B cell (primary cell): ENCODE data around the gene HHAT. TPM values are rescaled to one million over a fixed set of nuclear protein-coding genes. Genes with fewer than 3 reads are reported as not detected.

Source experiments
- ATAC-seq: fragments of 200-7000 bp; cut with Tn5 transposase; one replicate; pipeline ENCODE4 v1.10.0; 2021; ENCODE audit warnings: low read depth, mild to moderate bottlenecking, moderate number of reproducible peaks, moderate library complexity
- CTCF ChIA-PET: fragments of 350-600 bp; sonication (Branson Sonifier 250); formaldehyde crosslinking; loops from one replicate; lab custom pipeline; 2021; ENCODE audit warnings: antibody characterized with exemption, inconsistent platforms; lab: Charles Lee
- POLR2A ChIA-PET: fragments of 350-600 bp; sonication (Branson Sonifier 250); formaldehyde crosslinking; loops from one replicate; lab custom pipeline; 2021; ENCODE audit warnings: antibody characterized with exemption; lab: Charles Lee
- DNase-seq: peaks from one replicate; pipeline ENCODE4 v3.0.0; 2013
- H2AFZ ChIP-seq: 2 replicates; pipeline ENCODE4 v1.6.1; 2012; ENCODE audit warnings: mild to moderate bottlenecking, low read depth, low read length; ENCODE audit not compliant: insufficient read depth, poor library complexity, severe bottlenecking
- H3K27ac ChIP-seq, 2 donors: 1 replicate in 1 of 2; 2 replicates in 1 of 2; pipeline ENCODE4 v1.5.1; 2012 to 2013; ENCODE audit warnings: low read length in 2 of 2, mild to moderate bottlenecking in 2 of 2, moderate library complexity in 1 of 2
- H3K27me3 ChIP-seq, 4 experiments: fragments of 200-600 bp in 1 of 4; sonication (generic) in 1 of 4; replicated peaks in 1 of 4; 1 replicate in 2 of 4; 2 replicates in 2 of 4; pipeline versions ENCODE4 v1.6.1 to v1.7.0; 2013 to 2016; ENCODE audit warnings: low read length in 3 of 4, mild to moderate bottlenecking in 2 of 4, mixed read lengths in 1 of 4, moderate library complexity in 1 of 4; ENCODE audit not compliant: insufficient read depth in 4 of 4, control insufficient read depth in 3 of 4; ENCODE audit errors: control extremely low read depth in 1 of 4
- H3K36me3 ChIP-seq, 2 experiments: replicated peaks in 1 of 2; 1 replicate in 1 of 2; 2 replicates in 1 of 2; pipeline versions ENCODE4 v1.6.1 to v1.7.1; 2013; ENCODE audit warnings: low read length in 1 of 2; ENCODE audit not compliant: insufficient read depth in 2 of 2, control insufficient read depth in 1 of 2; ENCODE audit errors: control extremely low read depth in 1 of 2, extremely low read depth in 1 of 2
- H3K4me1 ChIP-seq, 2 donors: fragments of 200-600 bp in 1 of 2; sonication (generic) in 1 of 2; 1 replicate in 1 of 2; 2 replicates in 1 of 2; pipeline versions ENCODE4 v1.5.1 to v1.6.1; 2013 to 2017; ENCODE audit warnings: low read length in 2 of 2; ENCODE audit not compliant: control insufficient read depth in 2 of 2, insufficient read depth in 2 of 2
- H3K4me2 ChIP-seq: replicated peaks from 2 replicates; pipeline ENCODE3; 2012; ENCODE audit warnings: mild to moderate bottlenecking, low read depth, low read length; ENCODE audit not compliant: poor library complexity, severe bottlenecking
- H3K4me3 ChIP-seq, 5 experiments: fragments of 200-600 bp in 1 of 5; sonication (generic) in 1 of 5; 1 replicate in 3 of 5; 2 replicates in 2 of 5; pipeline versions ENCODE4 v1.5.1 to v1.7.0; 2011 to 2016; ENCODE audit warnings: low read length in 4 of 5, mild to moderate bottlenecking in 4 of 5, low read depth in 2 of 5, control low read depth in 1 of 5, moderate library complexity in 1 of 5; ENCODE audit not compliant: insufficient read depth in 1 of 5; ENCODE audit errors: control extremely low read depth in 1 of 5, extremely low read depth in 1 of 5
- H3K79me2 ChIP-seq: fragments of 200-600 bp; sonication (generic); one replicate; pipeline ENCODE4 v1.6.0; 2016; ENCODE audit warnings: low read length; ENCODE audit not compliant: control insufficient read depth, insufficient read depth
- H3K9ac ChIP-seq: fragments of 200-600 bp; sonication (generic); 2 replicates; pipeline ENCODE4 v1.6.1; 2017; ENCODE audit warnings: mild to moderate bottlenecking, low read length, moderate library complexity
- H3K9me3 ChIP-seq, 3 donors: one replicate each; pipeline versions ENCODE4 v1.6.1 to v1.7.1; 2013; ENCODE audit warnings: low read length in 2 of 3; ENCODE audit not compliant: control insufficient read depth in 2 of 3, insufficient read depth in 1 of 3; ENCODE audit errors: control extremely low read depth in 1 of 3
- H4K20me1 ChIP-seq: 2 replicates; pipeline ENCODE4 v1.6.0; 2012; ENCODE audit warnings: mild to moderate bottlenecking, low read length; ENCODE audit not compliant: insufficient read depth, control insufficient read depth, poor library complexity, severe bottlenecking
- H3K27ac Mint-ChIP-seq: one replicate; pipeline ENCODE4 v1.8.0; 2021; ENCODE audit warnings: mixed read lengths
- H3K27me3 Mint-ChIP-seq: one replicate; pipeline ENCODE4 v1.8.0; 2021; ENCODE audit warnings: mixed read lengths
- H3K4me1 Mint-ChIP-seq: one replicate; pipeline ENCODE4 v1.8.0; 2021; ENCODE audit warnings: mixed read lengths
- H3K4me3 Mint-ChIP-seq: one replicate; pipeline ENCODE4 v1.8.0; 2021; ENCODE audit warnings: mixed read lengths
- H3K9me3 Mint-ChIP-seq: one replicate; pipeline ENCODE4 v1.8.0; 2022; ENCODE audit warnings: mixed read lengths; ENCODE audit not compliant: insufficient read depth
- EZH2 ChIP-seq: IDR thresholded peaks from 2 replicates; pipeline ENCODE4 v1.6.1; 2012; ENCODE audit warnings: borderline replicate concordance, low read depth, mild to moderate bottlenecking, moderate library complexity, low read length; ENCODE audit not compliant: insufficient read depth, poor library complexity, severe bottlenecking
- WGBS: methylation state at CpG from one replicate; pipeline ENCODE4 v1.1.5; 2013; ENCODE audit warnings: missing lambda C conversion rate; ENCODE audit not compliant: insufficient coverage; 5-methylcytosine and 5-hydroxymethylcytosine counted together
- intact Hi-C: fragments of 100-400 bp; cut with micrococcal nuclease; formaldehyde crosslinking; loops from one replicate; pipeline ENCODE4 v1.10.0; 2022
- polyA plus RNA-seq: library from polyadenylated mRNA; depleted of rRNA; stranded (reverse); fragments of >200 nt; gene quantifications from 2 replicates; pipeline ENCODE4 v1.2.3, GENCODE V29; 2012
- total RNA-seq, 2 donors: library from RNA; stranded (reverse); fragments of 120-200 nt in 1 of 2; gene quantifications; 1 replicate in 1 of 2; 2 replicates in 1 of 2; pipeline versions ENCODE4 v1.2.3 to v1.2.4, GENCODE V29; 2013 to 2022
- TF ChIP-seq, protein P1 (sequence below): fragments of 200-600 bp; IDR thresholded peaks from one replicate; pipeline ENCODE4 v1.8.0; 2022; ENCODE audit warnings: antibody characterized with exemption, mild to moderate bottlenecking

The HHAT gene
- total and polyA plus RNA-seq, 2 donors (not counting 1 experiment from before 2014, with no cell fraction given), result 4.0 to 28.2 TPM

DNA sequence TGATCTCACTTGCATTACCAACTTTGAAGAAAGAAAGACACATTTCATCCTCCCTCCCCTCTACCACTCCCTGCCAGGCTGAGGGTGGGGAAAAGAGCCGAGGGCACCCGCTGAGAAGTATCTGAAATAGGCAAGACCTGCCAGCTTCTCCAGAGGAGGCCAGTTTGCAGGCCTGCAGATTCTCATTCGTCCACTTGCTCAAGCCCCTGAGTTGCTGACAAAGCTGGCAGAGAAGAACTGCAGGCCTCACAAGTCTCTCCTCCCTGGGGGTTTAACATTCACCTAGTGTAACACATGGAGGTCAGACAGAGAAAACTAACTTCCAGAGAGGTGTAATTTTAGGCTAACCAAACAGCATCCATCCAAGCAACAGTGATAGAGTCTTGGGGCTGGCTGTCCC lies 376.4 kb downstream of the HHAT start:
- Histone ChIP-seq H3K4me1 (no peaks in the 10 kb centered on the region), H3K36me3 (no peaks in the 10 kb centered on the region), H3K4me2 (no peak overlapping the region), H3K9me3 (no peaks in the 10 kb centered on the region), H3K4me3 (no peak overlapping the region), H3K9ac (no peak overlapping the region), H3K27me3 (no peaks in the 10 kb centered on the region), H3K27ac (no peak overlapping the region), H2AFZ (no peak overlapping the region), H4K20me1 (no peaks in the 10 kb centered on the region), H3K79me2 (no peaks in the 10 kb centered on the region)
- Mint-ChIP-seq H3K27me3 (no peaks in the 10 kb centered on the region), H3K4me1 (no peaks in the 10 kb centered on the region), H3K4me3 (no peak overlapping the region), H3K9me3 (no peaks in the 10 kb centered on the region), H3K27ac (no peak overlapping the region)
- POLR2A ChIA-PET, result no interaction called here
- no peak for TF ChIP-seq EZH2
- TF ChIP-seq, protein P1, sequence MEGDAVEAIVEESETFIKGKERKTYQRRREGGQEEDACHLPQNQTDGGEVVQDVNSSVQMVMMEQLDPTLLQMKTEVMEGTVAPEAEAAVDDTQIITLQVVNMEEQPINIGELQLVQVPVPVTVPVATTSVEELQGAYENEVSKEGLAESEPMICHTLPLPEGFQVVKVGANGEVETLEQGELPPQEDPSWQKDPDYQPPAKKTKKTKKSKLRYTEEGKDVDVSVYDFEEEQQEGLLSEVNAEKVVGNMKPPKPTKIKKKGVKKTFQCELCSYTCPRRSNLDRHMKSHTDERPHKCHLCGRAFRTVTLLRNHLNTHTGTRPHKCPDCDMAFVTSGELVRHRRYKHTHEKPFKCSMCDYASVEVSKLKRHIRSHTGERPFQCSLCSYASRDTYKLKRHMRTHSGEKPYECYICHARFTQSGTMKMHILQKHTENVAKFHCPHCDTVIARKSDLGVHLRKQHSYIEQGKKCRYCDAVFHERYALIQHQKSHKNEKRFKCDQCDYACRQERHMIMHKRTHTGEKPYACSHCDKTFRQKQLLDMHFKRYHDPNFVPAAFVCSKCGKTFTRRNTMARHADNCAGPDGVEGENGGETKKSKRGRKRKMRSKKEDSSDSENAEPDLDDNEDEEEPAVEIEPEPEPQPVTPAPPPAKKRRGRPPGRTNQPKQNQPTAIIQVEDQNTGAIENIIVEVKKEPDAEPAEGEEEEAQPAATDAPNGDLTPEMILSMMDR, result no peak
- no peak for DNase-seq
- WGBS, result no CpG with 5 or more reads among the region's 3 CpGs
- intact Hi-C loops, result no loop called here
- CTCF ChIA-PET, result no interaction called here
- no peak for ATAC-seq

DNA sequence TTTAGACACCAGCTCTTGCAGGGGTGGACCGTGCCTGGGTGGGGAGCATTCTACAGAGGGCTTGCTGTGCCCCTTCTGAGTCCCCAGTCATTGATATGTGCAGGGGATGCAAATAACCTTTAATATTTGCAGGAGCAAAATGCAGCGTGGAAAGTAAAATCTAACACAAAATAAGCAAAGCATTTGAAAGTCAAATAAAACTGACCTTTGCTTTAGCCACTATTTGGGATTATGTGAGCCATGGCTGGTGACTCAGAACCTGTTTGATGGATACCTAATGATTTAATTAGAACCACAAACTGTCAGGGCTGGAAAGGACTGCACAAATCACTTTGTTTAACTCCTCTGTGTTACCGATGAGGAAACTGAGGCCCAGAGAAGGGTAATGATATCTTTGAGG lies 377.5 kb downstream of the HHAT start:
- Mint-ChIP-seq H3K27me3 (no peaks in the 10 kb centered on the region), H3K27ac (no peak overlapping the region), H3K9me3 (no peaks in the 10 kb centered on the region), H3K4me1 (no peaks in the 10 kb centered on the region), H3K4me3 (no peak overlapping the region)
- Histone ChIP-seq H3K9me3 (no peaks in the 10 kb centered on the region), H3K36me3 (no peaks in the 10 kb centered on the region), H4K20me1 (no peaks in the 10 kb centered on the region), H3K4me2 (no peak overlapping the region), H3K79me2 (no peaks in the 10 kb centered on the region), H3K27ac (no peak overlapping the region), H2AFZ (no peak overlapping the region), H3K27me3 (no peaks in the 10 kb centered on the region), H3K9ac (no peak overlapping the region), H3K4me1 (no peaks in the 10 kb centered on the region), H3K4me3 (no peak overlapping the region)
- ATAC-seq (no peak), DNase-seq (no peak)
- TF ChIP-seq, protein P1, result no peak
- TF ChIP-seq EZH2, result no peak
- ChIA-PET CTCF (no interaction called here), POLR2A (no interaction called here)
- intact Hi-C loops, result no loop called here
- WGBS, result 100% methylated on average over 1 of the region's 3 CpGs
